Hematopoietic multipotent progenitor cell treated with erythropoietin and hydrocortisone succinate and interleukin-3 and kit ligand, for 8 days (in vitro differentiated cells): ENCODE results near the gene XPA.
A peak's percentile ranks its signal among the peaks of the same experiment; 100 is the strongest.
"Not testable (repeated sequence)": the region's sequence is repeated elsewhere in the genome, so short reads cannot be mapped to it uniquely, and the experiment has no call there.

ENCODE experiments used
- DNase-seq: peaks from one replicate; pipeline ENCODE4 v3.0.0-alpha.2; 2015

Gene XPA

DNA sequence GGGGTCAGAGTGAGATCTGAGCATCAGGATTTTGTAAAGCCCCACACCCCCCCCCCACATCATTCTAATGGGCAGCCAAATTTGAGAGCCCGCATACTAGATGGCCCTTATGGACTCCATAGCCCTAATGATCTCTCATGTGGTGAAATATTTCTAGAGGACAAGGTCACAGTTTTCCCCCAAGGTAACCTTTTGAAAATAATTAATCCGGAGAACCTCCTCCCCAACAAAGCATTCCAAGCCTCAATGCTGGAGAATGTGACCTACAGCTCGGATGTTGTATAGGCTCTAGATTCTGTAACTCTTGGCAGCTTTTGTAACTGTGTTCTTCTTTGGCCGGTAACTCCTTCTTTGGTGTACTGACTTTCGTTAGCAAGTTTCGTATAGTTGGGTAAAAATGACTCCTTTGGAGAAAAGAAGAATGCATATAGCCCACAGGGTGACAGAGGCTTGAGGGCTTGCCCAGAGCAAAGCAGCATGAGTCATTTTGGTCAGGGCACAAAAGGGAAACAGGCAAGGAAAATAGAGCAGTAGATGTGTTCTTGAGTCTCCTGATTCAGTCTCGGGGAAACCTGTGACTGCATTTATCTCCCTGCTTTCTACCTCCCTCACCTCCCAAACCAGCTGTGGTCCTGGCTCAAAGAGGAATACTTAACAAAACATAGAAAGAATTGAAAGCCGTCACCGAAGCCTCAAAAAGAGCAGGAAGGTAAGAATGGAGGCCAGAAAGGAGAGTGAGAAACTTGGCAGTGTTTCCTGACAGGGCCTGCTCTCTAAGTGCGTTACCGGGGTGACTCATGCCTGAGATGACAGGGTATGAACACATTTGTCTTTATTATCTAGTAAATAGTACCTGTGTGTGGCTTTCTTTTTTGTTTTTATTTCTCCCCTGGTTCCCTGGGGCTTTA is 6.6 kb upstream of the XPA start:
- no peak for DNase-seq

DNA sequence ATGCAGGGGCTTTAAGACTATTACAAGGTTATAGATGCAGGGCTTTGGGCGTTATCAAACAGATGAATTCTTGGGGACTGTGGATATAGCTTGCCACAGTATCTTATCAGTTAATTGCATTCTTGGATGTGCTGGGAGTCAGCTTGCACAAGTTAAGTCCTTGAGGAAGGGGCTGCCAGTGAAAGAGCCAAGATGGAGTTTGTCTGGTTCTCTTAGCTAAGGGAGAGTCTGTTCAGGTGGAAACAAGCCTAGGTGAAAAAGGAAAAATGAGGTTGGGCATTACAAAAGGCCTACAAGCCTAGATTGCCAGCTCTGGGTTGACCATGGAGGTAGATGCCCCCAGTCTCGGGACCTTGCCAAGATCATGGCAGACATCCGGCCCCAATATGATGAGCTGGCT is 2.7 kb upstream of the XPA start:
- DNase-seq, result not testable (repeated sequence)

DNA sequence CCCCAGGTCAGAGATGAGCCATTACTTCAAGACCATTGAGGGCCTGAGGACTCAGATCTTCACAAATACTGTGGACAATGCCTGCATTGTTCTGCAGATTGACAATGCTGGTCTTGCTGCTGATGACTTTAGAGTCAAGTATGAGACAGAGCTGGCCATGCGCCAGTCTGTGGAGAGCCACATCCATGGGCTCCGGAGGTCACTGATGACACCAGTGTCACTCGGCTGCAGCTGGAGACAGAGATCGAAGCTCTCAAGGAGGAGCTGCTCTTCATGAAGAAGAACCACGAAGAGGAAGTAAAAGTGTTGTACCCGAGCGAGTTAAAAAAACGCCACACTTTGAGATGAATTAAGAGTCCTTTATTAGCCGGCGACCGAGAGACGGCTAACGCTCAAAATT is 2.1 kb upstream of the XPA start:
- not testable (repeated sequence) for DNase-seq

DNA sequence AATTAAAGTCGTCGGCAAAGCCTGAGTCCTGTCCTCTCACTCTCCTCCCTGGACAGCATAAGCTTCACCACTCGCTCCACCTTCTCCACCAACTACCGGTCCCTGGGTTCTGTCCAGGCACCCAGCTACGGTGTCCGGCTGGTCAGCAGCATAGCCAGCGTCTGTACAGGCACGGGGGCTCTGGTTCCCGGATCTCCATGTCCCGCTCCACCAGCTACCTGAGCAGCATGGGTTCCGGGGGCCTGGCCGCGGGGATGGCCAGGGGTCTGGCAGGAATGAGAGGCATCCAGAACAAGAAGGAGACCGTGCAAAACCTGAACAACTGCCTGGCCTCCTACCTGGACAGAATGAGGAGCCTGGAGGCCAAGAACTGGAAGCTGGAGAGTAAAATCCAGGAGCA is 1.7 kb upstream of the XPA start:
- DNase-seq, result no peak

DNA sequence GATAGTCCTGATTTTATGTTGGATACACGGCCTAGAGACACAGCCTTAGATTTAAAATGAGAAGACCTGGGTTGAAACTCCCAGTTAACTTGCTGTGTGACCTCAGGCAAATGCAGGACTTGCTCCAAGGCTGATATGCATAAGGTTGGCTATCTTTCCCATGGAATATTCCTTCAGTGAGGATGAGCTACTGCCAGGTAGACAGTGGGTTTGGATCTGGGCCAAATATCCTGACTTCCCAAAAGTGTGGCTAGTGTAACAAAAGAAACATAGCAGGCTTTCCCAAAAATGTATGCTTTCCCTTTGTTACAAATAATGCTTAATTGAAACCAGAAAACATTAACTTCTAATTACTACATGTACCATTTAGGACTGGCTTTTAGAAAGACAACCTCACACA is 697 bp upstream of the XPA start:
- peak; percentile 10 for DNase-seq

DNA sequence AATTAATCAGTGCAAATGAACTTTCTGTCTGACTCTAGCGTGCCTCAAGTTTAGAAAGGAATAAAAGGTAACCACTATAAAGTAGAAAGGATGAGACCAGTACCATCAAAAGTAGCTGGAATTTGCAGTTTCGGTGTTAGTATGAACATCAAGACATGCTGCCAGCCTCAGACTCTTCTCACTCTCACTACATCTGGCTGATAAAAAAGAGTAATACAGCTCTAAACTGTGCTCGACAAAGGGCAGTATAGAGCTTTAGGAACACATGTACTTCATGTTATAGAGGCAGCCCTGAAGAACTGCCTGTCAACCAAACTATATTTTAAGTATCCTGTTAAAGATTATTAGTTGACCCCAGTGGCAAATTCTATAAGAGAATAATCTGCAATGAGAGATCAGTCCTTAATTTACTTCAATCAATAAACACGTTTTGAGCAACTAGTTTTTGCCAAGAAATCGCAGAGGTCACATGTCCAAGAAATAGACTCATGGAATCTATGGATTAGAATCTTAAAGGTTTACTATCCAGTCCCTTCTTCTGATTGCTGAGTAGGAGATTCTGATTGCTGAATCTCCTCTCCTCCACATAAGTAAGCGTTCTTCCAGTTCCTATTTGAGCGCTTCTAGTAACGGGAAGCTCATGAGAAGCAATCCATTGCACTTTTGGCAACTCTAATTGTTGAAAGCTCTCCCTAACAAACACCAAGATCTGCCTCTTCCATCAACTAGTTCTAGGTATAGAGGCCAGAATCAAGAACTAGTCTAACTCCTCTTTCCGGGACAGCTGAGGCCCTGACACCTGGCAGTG is 941 bp downstream of the XPA start:
- DNase-seq, result peak; percentile 16

DNA sequence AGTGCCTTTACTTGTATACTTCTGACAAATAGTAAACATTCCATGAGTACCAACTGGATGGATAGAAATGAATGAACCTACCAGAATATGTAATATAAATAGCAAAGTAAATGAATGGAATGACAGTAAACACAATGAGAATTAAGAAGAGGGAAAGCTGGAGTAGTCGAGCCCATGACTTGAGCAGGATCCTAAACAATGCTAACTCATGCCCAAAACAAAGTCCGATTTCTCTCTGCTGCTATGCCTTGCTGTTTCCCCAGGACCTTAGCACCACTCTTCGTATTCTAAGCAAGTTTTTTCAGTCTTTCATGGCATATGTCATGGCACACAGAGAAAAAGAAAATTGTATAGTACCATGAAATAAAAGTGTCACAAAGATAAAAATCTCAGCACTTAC is 1.8 kb downstream of the XPA start:
- no peak for DNase-seq

DNA sequence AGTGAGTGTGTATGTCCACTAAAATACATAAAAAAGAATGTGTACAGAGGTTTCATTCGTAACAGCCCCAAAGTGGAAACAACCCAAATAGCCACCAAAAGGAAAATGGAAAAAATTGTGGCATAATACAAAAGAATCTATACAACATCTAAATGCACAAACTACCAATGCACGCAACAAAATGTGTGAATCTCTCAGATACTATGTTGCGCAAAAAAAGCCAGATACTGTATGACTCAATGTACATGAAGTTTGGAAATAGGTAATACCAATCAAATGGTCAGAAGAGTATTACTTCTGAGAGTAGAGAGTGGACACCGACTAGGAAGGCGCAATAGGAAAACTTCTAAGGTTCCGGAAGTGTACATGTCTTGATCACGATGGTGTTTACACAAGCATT is 2.4 kb downstream of the XPA start:
- DNase-seq, result no peak

DNA sequence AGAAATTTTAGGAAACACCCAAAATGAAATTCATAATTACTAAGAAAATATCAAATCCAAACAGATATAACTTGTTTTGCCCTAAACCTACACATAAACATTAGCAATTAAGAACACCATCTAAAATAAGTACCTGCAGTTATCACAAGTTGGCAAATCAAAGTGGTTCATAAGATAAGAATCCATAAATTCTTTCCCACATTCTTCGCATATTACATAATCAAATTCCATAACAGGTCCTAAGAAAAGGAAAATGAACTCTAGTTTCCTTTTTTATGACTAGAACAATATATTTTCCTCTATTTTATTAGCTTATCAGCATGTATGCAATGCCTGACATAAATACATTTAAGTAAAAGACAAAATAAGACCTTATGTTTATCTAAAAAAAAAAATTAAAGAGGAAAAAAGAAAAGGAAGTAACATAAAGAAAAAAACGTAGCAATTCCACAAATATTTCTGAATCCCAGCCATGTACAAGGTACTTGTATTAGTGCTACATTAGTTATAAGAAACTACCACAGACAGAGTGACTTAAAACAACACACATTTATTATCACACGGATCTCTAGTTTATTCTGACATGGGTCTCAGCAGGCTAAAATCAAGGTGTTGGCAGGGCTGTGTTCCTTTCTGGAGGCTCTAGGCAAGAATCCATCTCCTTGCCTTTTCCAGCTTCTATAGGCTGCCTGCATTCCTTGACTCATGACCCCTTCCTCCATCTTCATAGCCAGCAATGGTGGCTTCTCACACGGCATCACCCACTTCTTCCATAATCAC is 7.5 kb downstream of the XPA start:
- DNase-seq, result no peak

DNA sequence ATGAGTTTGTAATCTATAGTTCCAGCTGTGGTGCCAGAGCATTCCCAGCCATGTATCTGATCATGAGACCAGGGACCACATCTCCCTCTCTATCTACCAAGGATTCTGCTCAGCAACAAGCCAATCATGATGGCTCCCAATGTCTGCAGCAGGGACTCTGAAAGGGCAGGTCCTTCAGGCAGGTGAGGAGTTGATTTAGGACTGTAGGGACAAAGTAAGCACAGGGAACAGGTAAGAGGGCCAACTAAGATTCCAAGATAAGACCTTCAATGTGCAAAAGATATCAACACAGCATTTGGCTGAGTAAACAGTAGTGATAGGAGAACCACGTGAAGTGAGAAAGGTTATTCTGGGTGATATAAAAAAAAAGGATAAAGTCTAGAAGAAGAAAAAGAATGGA is 8.5 kb downstream of the XPA start:
- no peak for DNase-seq

DNA sequence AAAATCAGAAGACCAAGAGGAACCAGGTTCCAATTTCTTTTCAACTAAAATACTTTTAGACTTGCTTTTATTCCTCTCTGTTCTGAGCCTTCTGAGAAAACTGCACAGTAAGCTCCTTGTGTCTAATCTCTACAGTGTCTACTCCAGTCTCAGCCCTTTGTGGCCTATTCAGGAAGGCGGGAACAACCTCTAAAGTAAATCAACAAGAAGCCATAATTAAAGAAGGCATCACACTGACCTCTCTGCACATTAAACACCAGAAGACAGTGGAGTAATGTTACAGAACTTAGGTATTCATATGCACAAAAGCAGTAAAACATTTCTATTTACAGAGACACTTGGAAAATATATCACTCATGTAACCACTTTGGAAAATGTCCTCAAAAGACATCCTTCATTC is 14.9 kb downstream of the XPA start:
- DNase-seq, result no peak

DNA sequence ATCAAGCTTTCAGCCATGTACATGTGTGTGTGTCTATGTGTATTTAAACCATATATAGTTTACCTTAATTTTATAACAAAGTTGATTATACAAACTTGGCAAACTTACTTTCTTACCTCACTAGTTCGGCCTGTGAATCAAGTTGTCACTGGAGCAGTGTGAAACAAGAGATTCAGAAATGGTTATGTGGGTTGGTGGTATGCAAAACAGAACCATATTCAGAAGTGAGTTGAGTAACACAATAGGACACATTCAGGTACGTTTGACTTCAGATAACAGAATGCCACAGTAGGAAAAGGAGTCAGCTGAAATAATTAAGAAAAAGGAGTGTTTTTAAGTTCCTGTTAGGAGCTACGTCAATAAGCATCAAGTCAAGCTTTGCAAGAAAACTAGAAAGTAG is 21.5 kb downstream of the XPA start:
- no peak for DNase-seq

DNA sequence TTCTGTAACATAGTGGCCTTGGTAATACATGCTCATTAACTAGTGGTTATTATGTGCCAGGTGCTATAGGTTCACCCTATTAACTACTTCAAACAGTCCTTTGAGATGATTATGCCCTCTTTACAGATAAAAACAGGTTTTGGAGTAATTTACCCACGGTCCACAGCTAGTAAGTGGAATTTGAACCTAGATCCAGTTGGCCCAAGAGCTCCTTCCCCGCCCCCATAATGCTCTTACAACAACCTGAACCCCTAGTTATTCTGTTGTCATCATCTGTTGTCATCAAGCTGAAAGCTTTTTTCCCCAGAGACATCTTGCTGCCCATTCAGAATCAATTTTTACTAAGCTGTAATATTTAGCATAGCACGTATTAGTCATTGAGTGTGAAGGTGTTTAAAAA is 23.2 kb downstream of the XPA start:
- no peak for DNase-seq

DNA sequence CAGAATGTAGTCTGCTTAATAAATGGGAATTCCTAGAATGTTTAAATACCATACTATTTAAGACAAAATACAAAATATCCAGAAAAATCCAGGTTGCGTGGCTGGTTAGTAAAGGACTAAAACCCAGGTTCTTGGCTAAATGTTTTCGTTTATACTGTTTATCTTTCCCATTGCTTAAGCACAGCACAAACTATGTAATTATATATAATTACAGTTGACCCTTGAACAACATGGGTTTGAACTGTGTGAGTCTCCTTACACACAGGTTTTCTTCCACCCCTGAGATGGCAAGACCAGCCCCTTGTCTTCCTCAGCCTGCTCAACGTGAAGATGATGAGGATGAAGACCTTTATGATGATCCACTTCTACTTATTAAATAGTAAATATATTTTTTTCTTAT is 24.7 kb downstream of the XPA start:
- DNase-seq, result no peak

DNA sequence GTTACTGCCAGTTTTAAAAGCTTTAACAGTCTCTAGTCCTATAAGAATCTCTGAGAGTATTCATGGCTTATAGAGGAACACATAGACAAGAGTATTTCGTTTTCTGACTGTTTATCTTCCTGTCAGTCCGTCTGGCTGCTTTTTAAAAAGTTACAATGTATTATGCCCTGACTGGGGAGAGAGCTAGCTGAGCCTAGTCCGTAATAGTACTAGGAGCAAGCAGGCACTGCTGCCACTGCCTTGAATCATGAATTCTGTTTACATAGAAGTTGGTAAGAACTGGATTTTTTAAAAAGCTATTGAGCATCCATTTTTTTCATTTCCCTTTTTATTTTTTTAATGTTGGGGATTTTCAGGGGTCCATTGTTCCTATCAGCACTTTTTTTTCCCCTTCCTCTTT is 26.6 kb downstream of the XPA start:
- DNase-seq, result no peak

DNA sequence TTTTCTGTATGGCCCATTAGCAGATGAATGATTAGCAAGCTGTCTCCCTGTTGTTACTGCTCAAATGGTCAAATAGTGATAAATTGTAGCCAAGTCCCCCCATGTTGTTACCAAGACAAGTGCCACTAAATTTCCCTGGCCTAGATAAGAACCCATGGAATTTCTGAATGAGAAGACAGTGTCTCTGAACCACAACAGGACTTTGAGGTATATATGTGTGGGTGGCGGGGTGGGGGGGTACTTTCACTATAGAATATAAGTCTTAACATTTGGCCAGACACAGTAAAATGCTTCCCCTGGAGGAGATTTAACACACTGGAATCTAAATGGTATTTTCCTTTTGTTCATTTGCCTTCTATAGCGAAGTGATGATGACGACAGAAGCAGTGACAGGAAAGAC is 28.7 kb downstream of the XPA start:
- DNase-seq, result no peak

DNA sequence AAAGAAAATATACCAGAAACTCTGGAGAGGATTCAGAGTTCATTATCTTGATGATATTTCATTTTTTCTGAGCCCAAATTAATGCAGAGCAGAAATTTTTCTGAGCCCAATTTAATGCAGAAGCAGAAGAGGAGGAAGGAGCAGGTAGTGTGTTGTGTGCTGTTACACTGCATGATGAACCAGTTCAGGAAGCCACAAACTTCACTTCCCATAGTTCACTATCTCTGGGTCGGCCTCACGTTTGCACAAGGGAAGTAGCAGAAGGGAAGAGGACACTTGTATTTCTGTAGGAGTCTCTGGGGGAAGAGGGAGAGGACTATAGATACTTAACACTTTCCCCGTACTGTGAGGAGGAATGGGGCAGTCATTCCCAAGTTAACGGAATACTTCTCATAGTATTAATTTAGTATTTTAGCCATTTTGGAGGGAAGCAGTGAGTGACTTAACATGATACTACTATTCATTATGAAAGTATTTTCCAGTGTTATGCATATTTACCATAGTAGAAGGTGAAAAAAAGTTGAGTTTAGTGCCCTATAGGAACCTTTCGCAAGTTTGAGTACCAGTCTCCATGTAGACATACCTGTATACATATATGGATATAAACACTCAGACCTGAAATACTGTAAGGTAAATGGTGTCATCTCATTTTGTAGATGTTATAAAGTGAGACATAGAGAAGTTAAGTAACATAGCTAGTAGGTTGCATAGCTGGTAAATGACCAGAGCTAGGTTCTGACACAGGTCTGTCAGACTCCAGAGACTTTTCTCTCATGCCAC is 30.0 kb downstream of the XPA start:
- DNase-seq, result no peak

DNA sequence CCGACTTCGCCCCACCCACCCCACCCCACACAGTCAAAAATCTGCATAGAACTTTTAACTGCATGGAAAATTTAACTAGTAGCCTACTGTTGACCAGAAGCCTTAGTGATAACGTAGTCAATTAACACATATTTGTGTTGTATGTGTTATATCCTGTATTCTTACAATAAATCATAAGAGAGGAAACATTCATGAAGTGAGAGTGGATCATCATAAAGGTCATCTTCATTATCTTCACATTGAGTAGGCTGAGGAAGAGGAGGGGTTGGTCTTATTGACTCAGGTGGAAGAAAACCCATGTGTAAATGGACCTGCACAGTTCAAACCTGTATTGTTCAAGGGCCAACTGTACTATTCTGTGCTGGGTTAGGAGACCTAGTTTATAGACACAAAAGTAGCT is 31.4 kb downstream of the XPA start:
- DNase-seq, result no peak

DNA sequence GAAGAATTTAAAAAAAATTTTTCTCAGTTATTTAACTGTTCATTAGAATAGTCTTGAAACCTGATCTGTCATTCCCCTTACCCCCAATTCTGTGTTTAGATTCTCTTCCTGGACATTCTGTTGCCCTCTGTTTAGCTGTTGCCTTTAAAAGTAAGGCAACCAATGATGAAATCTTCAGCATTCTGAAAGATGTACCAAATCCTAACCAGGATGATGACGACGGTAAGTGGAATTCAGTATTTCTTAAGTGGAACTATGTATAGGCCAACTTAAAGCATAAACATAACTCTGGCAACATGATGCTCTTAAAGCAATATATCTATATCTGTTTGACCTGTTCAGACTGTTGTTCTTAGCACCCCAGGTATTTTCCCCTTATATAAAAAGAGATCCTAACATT is 36.3 kb downstream of the XPA start:
- no peak for DNase-seq

DNA sequence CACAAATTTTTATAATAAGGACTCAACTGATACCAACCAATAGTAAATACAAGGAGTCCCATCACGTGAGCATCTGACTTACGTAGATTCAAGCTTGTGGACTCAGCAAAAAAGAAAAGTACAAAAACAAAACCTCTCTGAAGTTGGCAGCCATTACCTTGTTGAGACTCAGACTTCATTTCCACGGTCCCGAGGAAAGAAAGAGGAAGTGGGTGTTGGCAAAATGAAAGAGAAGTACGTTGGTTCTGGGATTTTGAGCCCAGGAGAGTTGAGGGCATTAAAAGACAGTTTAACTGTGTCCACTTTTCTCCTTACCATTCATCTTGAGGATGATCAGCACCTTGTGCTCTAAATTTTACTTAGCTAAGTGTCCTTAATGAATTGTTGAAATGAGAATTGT is 36.8 kb downstream of the XPA start:
- no peak for DNase-seq

DNA sequence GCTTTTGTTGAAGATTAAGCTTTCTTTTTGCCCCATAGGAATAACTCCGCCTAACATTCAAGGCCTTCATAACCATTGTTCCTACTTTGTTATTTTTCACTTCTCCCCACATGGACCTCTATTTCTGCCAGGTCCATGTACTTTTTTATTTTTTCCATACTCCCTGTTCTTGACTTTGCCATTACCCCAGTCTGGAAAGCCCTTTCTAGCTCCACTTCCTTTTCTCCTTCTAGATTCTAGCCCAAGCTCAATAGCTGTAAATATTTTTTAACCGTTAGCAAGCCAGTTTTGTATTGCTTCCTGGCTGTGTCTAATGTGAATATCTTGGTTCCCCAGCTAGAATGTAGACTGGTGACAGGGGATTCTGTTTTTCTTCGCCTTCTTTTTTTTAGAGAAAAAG is 37.4 kb downstream of the XPA start:
- DNase-seq, result no peak

DNA sequence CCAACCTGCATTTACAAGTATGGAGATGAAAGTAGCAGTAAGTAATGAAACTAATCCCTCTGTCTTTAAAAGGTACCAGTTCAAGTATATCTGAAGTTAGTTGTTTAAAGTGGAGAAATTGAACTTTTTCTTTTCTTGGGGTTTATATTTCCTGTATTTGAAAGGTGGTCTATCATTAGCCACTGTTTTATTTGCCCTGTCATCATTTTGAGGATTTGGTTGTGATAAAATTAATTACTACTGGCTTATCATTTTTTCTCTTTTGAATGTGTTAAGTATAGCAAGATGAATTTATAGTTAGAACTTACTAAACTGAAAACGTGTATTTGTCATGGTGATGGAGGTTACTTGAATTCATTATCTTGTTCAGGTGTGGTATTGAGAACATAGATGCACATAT is 38.4 kb downstream of the XPA start:
- no peak for DNase-seq

DNA sequence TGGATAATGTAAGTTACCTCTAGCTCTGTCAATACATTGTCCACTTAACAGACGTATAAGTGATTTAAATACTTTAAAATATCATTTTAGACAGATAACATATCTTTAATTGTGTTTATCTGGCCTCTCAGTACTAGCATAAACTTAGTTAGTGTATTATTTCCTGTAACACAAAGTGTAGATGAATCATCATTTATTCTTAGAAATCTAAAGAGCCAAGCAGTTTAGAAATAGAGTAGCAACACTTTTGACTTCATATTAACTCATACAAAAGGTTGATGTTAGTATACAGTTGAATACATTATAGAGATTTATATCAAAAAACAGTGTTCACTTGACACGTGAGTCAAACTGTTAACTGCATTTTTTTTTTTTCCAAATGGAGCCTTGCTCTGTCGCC is 45.5 kb downstream of the XPA start:
- DNase-seq, result no peak
